Small intestine (tissue), 7 donors: ENCODE results near the gene BRME1. TPM values are rescaled to one million over a fixed set of nuclear protein-coding genes. Genes with fewer than 3 reads are reported as not detected.
"Not testable (repeated sequence)": the region's sequence is repeated elsewhere in the genome, so short reads cannot be mapped to it uniquely, and the experiment has no call there.

Experiments used
- DNase-seq, 2 donors: peaks; one replicate each; pipeline versions ENCODE4 v3.0.0 to v3.0.0-alpha.2; 2013
- FAIRE-seq: peaks from 2 replicates; lab custom pipeline; 2012; peaks lifted over from hg19 to GRCh38; lab: Jason Lieb, UNC
- H3K27ac ChIP-seq, 3 donors: one replicate each; pipeline ENCODE4 v1.5.1; 2013; ENCODE audit warnings: low read length in 2 of 3, mild to moderate bottlenecking in 2 of 3, control low read depth in 1 of 3, inconsistent platforms in 1 of 3, low read depth in 1 of 3, moderate library complexity in 1 of 3
- H3K27me3 ChIP-seq, 3 donors: one replicate each; pipeline ENCODE4 v1.6.1; 2013; ENCODE audit warnings: low read length in 3 of 3, inconsistent platforms in 1 of 3; ENCODE audit not compliant: control insufficient read depth in 3 of 3, insufficient read depth in 3 of 3
- H3K36me3 ChIP-seq, 3 donors: one replicate each; pipeline ENCODE4 v1.6.1; 2013; ENCODE audit warnings: low read length in 3 of 3, inconsistent platforms in 1 of 3, low read depth in 1 of 3, mild to moderate bottlenecking in 1 of 3, moderate library complexity in 1 of 3; ENCODE audit not compliant: control insufficient read depth in 3 of 3, insufficient read depth in 2 of 3
- H3K4me1 ChIP-seq, 3 donors: one replicate each; pipeline ENCODE4 v1.6.1; 2013; ENCODE audit warnings: low read length in 2 of 3, inconsistent platforms in 1 of 3, low read depth in 1 of 3, mild to moderate bottlenecking in 1 of 3, moderate library complexity in 1 of 3; ENCODE audit not compliant: control insufficient read depth in 3 of 3, insufficient read depth in 2 of 3
- H3K4me3 ChIP-seq, 3 donors: one replicate each; pipeline ENCODE4 v1.5.1; 2013; ENCODE audit warnings: low read length in 3 of 3, control low read depth in 1 of 3, inconsistent platforms in 1 of 3, low read depth in 1 of 3, mild to moderate bottlenecking in 1 of 3, moderate library complexity in 1 of 3
- H3K9me3 ChIP-seq, 2 donors: one replicate each; pipeline ENCODE4 v1.6.1; 2013; ENCODE audit warnings: low read depth in 1 of 2, low read length in 1 of 2; ENCODE audit not compliant: control insufficient read depth in 2 of 2, insufficient read depth in 1 of 2
- WGBS, 3 donors: extraction: QIAGEN DNeasy Blood & Tissue Kit; methylation state at CpG; one replicate each; pipeline ENCODE4 v1.1.7; 2013; 5-methylcytosine and 5-hydroxymethylcytosine counted together
- polyA plus RNA-seq, 4 donors: library from polyadenylated mRNA; stranded (reverse) in 3 of 4; unstranded in 1 of 4; fragments of 200-250 nt in 3 of 4; fragments of 120-200 nt in 1 of 4; gene quantifications; one replicate each; pipeline versions ENCODE4 v1.2.1 to v1.2.3, GENCODE V29; 2013
- donor health status: healthy with polysubstance abuse.
- donor health status: control.
- donor health status: control.
- donor health status: Bipolar disorder and iron deficiency.
- donor health status: healthy.

The BRME1 gene
- polyA plus RNA-seq, 4 donors = 3.5 to 67.1 (median 25.9) TPM

GRCh38 chr19:13931391-13932148 is 25.7 kb upstream of the BRME1 start:
- no peak for FAIRE-seq
- H3K9me3 ChIP-seq = no peaks in the 10 kb centered on the region
- no peaks in the 10 kb centered on the region for H3K4me1 ChIP-seq
- no peak overlapping the region for H3K4me3 ChIP-seq
- no peak overlapping the region for H3K27ac ChIP-seq
- H3K36me3 ChIP-seq = peaks cover 16 to 45% (median 19%) of the 10 kb centered on the region in 3 donors
- DNase-seq = no peak
- peaks cover 0 to 6% (median 0%) of the 10 kb centered on the region in 3 donors for H3K27me3 ChIP-seq
- WGBS, 3 donors = 75 to 85% (median 81%) methylated on average over 24 to 30 of the region's 30 CpGs

- Histone ChIP-seq H3K27me3 (no peaks in the 10 kb centered on the region), H3K27ac (no peak overlapping the region), H3K4me1 (no peaks in the 10 kb centered on the region), H3K36me3 (peaks cover 16 to 54% (median 19%) of the 10 kb centered on the region in 3 donors), H3K4me3 (no peak overlapping the region), H3K9me3 (no peaks in the 10 kb centered on the region)
- 77 to 87% (median 84%) methylated on average over 6 to 17 of the region's 17 CpGs for WGBS, 3 donors
- DNase-seq (no peak), FAIRE-seq (no peak)
Observed at GRCh38 chr19:13930402-13930801, 24.5 kb upstream of the BRME1 start.

- H3K9me3 ChIP-seq = no peaks in the 10 kb centered on the region
- DNase-seq = no peak
- no peak overlapping the region for H3K4me3 ChIP-seq
- 81 to 91% (median 87%) methylated on average over 17 of the region's 17 CpGs for WGBS, 3 donors
- H3K36me3 ChIP-seq = peaks cover 16 to 59% (median 19%) of the 10 kb centered on the region in 3 donors
- no peak for FAIRE-seq
- H3K4me1 ChIP-seq = no peaks in the 10 kb centered on the region
- H3K27ac ChIP-seq = no peak overlapping the region
- no peaks in the 10 kb centered on the region for H3K27me3 ChIP-seq
Observed at GRCh38 chr19:13929956-13930355, 24.0 kb upstream of the BRME1 start.

- Histone ChIP-seq H3K27me3 (no peaks in the 10 kb centered on the region), H3K27ac (no peak overlapping the region), H3K4me3 (no peak overlapping the region), H3K36me3 (peaks cover 16 to 65% (median 19%) of the 10 kb centered on the region in 3 donors), H3K4me1 (no peaks in the 10 kb centered on the region), H3K9me3 (no peaks in the 10 kb centered on the region)
- WGBS, 3 donors = 89 to 93% (median 91%) methylated on average over 12 of the region's 12 CpGs
- no peak for DNase-seq
- FAIRE-seq = no peak
Observed at GRCh38 chr19:13929340-13929739, 23.4 kb upstream of the BRME1 start.

GRCh38 chr19:13926715-13927114 is 20.8 kb upstream of the BRME1 start:
- Histone ChIP-seq H3K4me1 (no peaks in the 10 kb centered on the region), H3K27me3 (no peaks in the 10 kb centered on the region), H3K36me3 (peaks cover 16 to 83% (median 27%) of the 10 kb centered on the region in 3 donors), H3K27ac (no peak overlapping the region), H3K9me3 (no peaks in the 10 kb centered on the region), H3K4me3 (no peak overlapping the region)
- no peak for DNase-seq
- FAIRE-seq = no peak
- WGBS, 3 donors = 66 to 84% (median 83%) methylated on average over 8 of the region's 8 CpGs

- H3K4me1 ChIP-seq = no peaks in the 10 kb centered on the region
- DNase-seq = no peak
- H3K4me3 ChIP-seq = no peak overlapping the region
- no peak overlapping the region for H3K27ac ChIP-seq
- peaks cover 18 to 83% (median 26%) of the 10 kb centered on the region in 3 donors for H3K36me3 ChIP-seq
- H3K27me3 ChIP-seq = no peaks in the 10 kb centered on the region
- no peak for FAIRE-seq
- WGBS, 3 donors = 82 to 92% (median 86%) methylated on average over 4 of the region's 4 CpGs
- peaks cover 0 to 4% of the 10 kb centered on the region in 2 donors for H3K9me3 ChIP-seq
Observed at GRCh38 chr19:13926010-13926409, 20.1 kb upstream of the BRME1 start.

GRCh38 chr19:13923194-13923987 is 17.5 kb upstream of the BRME1 start:
- Histone ChIP-seq H3K36me3 (peaks cover 16 to 90% (median 39%) of the 10 kb centered on the region in 3 donors), H3K4me1 (no peaks in the 10 kb centered on the region), H3K4me3 (no peak overlapping the region), H3K9me3 (peaks cover 0 to 11% of the 10 kb centered on the region in 2 donors), H3K27ac (no peak overlapping the region), H3K27me3 (no peaks in the 10 kb centered on the region)
- 94 to 97% (median 95%) methylated on average over 28 of the region's 28 CpGs for WGBS, 3 donors
- no peak for DNase-seq
- no peak for FAIRE-seq

- not testable (repeated sequence) for H3K27me3 ChIP-seq, H3K27ac ChIP-seq, H3K4me1 ChIP-seq, FAIRE-seq, DNase-seq, H3K4me3 ChIP-seq
- WGBS, 3 donors = 94 to 97% (median 96%) methylated on average over 6 of the region's 6 CpGs
- H3K9me3 ChIP-seq = peaks cover 0 to 11% of the 10 kb centered on the region in 2 donors
- peaks cover 12 to 92% (median 38%) of the 10 kb centered on the region in 3 donors for H3K36me3 ChIP-seq
Observed at GRCh38 chr19:13922118-13922517, 16.2 kb upstream of the BRME1 start.
